Measurements from ENCODE around the gene SMYD3.
A peak's percentile ranks its signal among the peaks of the same experiment; 100 is the strongest.

DNA sequence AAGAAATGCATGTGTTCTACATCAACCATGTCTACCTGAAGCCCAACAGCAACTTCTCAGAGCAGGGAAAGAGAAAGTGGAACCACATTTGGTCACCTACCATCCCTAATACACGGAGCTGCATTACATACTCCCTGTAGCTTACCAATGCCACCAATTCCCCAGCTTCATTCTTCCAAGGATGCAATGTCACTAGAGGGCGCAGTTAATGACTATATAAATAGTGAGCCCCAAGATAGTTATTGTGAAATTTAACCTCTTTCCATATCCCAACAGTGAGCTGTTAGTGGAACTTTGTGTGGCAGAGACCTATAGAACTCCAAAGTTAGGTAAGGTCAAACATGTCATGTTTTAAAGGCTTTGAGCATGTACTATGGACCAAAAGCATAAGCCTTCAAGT is 618.3 kb downstream of the SMYD3 start:
- TF ChIP-seq, protein P1, sequence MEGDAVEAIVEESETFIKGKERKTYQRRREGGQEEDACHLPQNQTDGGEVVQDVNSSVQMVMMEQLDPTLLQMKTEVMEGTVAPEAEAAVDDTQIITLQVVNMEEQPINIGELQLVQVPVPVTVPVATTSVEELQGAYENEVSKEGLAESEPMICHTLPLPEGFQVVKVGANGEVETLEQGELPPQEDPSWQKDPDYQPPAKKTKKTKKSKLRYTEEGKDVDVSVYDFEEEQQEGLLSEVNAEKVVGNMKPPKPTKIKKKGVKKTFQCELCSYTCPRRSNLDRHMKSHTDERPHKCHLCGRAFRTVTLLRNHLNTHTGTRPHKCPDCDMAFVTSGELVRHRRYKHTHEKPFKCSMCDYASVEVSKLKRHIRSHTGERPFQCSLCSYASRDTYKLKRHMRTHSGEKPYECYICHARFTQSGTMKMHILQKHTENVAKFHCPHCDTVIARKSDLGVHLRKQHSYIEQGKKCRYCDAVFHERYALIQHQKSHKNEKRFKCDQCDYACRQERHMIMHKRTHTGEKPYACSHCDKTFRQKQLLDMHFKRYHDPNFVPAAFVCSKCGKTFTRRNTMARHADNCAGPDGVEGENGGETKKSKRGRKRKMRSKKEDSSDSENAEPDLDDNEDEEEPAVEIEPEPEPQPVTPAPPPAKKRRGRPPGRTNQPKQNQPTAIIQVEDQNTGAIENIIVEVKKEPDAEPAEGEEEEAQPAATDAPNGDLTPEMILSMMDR (IDR thresholded peaks at IDR 0.05) = peak; percentile 45 to 55 (median 50)
- no peak for TF ChIP-seq POLR2A (IDR thresholded peaks at IDR 0.05)
